ENCODE measurements around the gene CAB39L. TPM values are rescaled to one million over a fixed set of nuclear protein-coding genes. Genes with fewer than 3 reads are reported as not detected.

Gene CAB39L
- polyA plus RNA-seq, 2 of the 4 experiments (the other 2 are of a cell fraction), result 2.3 to 5.2 TPM

DNA sequence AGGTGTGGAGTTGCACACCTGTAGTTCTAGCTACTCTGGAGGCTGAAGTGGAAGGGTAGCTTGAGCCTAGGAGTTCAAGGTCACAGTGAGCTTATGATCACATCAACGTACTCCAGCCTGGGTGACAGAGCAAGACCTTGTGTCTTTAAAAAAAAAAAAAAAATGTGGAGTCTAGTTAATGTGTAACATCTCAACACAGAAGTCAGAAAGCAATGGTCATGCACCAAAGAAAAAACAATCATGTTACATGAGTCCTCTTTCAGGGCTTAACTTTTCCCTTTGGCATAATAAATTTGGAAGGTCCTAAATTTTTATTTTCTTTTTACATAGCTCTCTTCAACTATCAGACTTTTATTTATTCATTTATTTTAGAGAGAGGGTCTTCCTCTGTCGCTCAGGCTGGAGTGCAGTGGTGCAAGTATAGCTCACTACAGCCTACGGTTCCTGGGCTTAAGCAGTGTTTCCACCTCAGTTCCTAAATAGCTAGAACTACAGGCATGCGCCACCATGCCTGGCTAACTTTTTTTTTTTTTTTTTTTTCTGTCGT is 22.5 kb upstream of the CAB39L start:
- Histone ChIP-seq H3K4me2 (no peak overlapping the region), H3K4me1 (no peaks in the 10 kb centered on the region), H3K9me3 (peaks cover 13% of the 10 kb centered on the region), H3K27ac (no peak overlapping the region), H3K4me3 (no peak overlapping the region)
- no peak for FAIRE-seq
- no peak for TF ChIP-seq CHD4 (IDR thresholded peaks at IDR 0.05; ENCODE audit: borderline replicate concordance)
- TF ChIP-seq, protein P1, sequence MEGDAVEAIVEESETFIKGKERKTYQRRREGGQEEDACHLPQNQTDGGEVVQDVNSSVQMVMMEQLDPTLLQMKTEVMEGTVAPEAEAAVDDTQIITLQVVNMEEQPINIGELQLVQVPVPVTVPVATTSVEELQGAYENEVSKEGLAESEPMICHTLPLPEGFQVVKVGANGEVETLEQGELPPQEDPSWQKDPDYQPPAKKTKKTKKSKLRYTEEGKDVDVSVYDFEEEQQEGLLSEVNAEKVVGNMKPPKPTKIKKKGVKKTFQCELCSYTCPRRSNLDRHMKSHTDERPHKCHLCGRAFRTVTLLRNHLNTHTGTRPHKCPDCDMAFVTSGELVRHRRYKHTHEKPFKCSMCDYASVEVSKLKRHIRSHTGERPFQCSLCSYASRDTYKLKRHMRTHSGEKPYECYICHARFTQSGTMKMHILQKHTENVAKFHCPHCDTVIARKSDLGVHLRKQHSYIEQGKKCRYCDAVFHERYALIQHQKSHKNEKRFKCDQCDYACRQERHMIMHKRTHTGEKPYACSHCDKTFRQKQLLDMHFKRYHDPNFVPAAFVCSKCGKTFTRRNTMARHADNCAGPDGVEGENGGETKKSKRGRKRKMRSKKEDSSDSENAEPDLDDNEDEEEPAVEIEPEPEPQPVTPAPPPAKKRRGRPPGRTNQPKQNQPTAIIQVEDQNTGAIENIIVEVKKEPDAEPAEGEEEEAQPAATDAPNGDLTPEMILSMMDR (IDR thresholded peaks at IDR 0.05), result no peak
- no peak for TF ChIP-seq POLR2A (IDR thresholded peaks at IDR 0.05; ENCODE audit: low read length)
- no peak for TF ChIP-seq ZFP36 (IDR thresholded peaks at IDR 0.05; ENCODE audit: borderline replicate concordance, partially characterized antibody)
- no peak for TF ChIP-seq HOXB5 (CRISPR knock-in tag; IDR thresholded peaks at IDR 0.05)
- no peak for TF ChIP-seq TP53 (CRISPR knock-in tag; IDR thresholded peaks at IDR 0.05)
- TF ChIP-seq KDM1A (IDR thresholded peaks at IDR 0.05; ENCODE audit: low read depth), result no peak
- no peak for TF ChIP-seq MYC (IDR thresholded peaks at IDR 0.05; ENCODE audit: borderline replicate concordance, low read length)
- TF ChIP-seq CBX8 (IDR thresholded peaks at IDR 0.05), result no peak
- TF ChIP-seq FOSB (CRISPR knock-in tag; IDR thresholded peaks at IDR 0.05), result no peak
- no peak for TF ChIP-seq MAZ (IDR thresholded peaks at IDR 0.05; ENCODE audit: borderline replicate concordance, low read depth, low read length)
- no peak for TF ChIP-seq SREBF2 (IDR thresholded peaks at IDR 0.05)
- TF ChIP-seq, protein P2, sequence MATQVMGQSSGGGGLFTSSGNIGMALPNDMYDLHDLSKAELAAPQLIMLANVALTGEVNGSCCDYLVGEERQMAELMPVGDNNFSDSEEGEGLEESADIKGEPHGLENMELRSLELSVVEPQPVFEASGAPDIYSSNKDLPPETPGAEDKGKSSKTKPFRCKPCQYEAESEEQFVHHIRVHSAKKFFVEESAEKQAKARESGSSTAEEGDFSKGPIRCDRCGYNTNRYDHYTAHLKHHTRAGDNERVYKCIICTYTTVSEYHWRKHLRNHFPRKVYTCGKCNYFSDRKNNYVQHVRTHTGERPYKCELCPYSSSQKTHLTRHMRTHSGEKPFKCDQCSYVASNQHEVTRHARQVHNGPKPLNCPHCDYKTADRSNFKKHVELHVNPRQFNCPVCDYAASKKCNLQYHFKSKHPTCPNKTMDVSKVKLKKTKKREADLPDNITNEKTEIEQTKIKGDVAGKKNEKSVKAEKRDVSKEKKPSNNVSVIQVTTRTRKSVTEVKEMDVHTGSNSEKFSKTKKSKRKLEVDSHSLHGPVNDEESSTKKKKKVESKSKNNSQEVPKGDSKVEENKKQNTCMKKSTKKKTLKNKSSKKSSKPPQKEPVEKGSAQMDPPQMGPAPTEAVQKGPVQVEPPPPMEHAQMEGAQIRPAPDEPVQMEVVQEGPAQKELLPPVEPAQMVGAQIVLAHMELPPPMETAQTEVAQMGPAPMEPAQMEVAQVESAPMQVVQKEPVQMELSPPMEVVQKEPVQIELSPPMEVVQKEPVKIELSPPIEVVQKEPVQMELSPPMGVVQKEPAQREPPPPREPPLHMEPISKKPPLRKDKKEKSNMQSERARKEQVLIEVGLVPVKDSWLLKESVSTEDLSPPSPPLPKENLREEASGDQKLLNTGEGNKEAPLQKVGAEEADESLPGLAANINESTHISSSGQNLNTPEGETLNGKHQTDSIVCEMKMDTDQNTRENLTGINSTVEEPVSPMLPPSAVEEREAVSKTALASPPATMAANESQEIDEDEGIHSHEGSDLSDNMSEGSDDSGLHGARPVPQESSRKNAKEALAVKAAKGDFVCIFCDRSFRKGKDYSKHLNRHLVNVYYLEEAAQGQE (IDR thresholded peaks at IDR 0.05), result no peak
- TF ChIP-seq JUNB (IDR thresholded peaks at IDR 0.05), result no peak
- no peak for TF ChIP-seq MAFK (IDR thresholded peaks at IDR 0.05; ENCODE audit: partially characterized antibody)
- TF ChIP-seq, protein P3, sequence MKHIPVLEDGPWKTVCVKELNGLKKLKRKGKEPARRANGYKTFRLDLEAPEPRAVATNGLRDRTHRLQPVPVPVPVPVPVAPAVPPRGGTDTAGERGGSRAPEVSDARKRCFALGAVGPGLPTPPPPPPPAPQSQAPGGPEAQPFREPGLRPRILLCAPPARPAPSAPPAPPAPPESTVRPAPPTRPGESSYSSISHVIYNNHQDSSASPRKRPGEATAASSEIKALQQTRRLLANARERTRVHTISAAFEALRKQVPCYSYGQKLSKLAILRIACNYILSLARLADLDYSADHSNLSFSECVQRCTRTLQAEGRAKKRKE (CRISPR knock-in tag; IDR thresholded peaks at IDR 0.05; ENCODE audit: low read depth), result no peak
- no peak for TF ChIP-seq EHMT2 (IDR thresholded peaks at IDR 0.05; ENCODE audit: low read depth)
- ChIA-PET POLR2A (no interaction called here), CTCF (no interaction called here)
- no peak for ATAC-seq
- no peak for DNase-seq (ENCODE audit: low read depth in 1 of 2, low spot score in 1 of 2)
- WGBS (ENCODE audit: missing lambda C conversion rate), result 90% methylated on average over 5 of the region's 5 CpGs

- Histone ChIP-seq H3K4me2 (no peak overlapping the region), H3K27ac (no peak overlapping the region), H3K4me3 (no peak overlapping the region), H3K4me1 (no peaks in the 10 kb centered on the region), H3K9me3 (peaks cover 13% of the 10 kb centered on the region)
- FAIRE-seq, result no peak
- TF ChIP-seq POLR2AphosphoS2 (conservative IDR thresholded peaks at IDR 0.05; ENCODE audit: low read length) (no peak), POLR2A (IDR thresholded peaks at IDR 0.05; ENCODE audit: low read length) (no peak), TP53 (CRISPR knock-in tag; IDR thresholded peaks at IDR 0.05) (no peak), JUNB (IDR thresholded peaks at IDR 0.05) (no peak)
- TF ChIP-seq, protein P3 (CRISPR knock-in tag; IDR thresholded peaks at IDR 0.05; ENCODE audit: low read depth), result no peak
- TF ChIP-seq, protein P1 (IDR thresholded peaks at IDR 0.05), result no peak
- ChIA-PET POLR2A (interaction anchor here (0.6 kb wide), 1 partner anchor 75 kb away, joined by 3 read pairs; no protein-coding TSS in a partner anchor), CTCF (no interaction called here)
- DNase-seq (ENCODE audit: low read depth in 1 of 2, low spot score in 1 of 2), result no peak
- 63% methylated on average over 4 of the region's 4 CpGs for WGBS (ENCODE audit: missing lambda C conversion rate)
- no peak for ATAC-seq
Observed at GRCh38 chr13:49464621-49465325, 20.9 kb upstream of the CAB39L start.
